ENCODE data around the gene LILRA5.

DNA sequence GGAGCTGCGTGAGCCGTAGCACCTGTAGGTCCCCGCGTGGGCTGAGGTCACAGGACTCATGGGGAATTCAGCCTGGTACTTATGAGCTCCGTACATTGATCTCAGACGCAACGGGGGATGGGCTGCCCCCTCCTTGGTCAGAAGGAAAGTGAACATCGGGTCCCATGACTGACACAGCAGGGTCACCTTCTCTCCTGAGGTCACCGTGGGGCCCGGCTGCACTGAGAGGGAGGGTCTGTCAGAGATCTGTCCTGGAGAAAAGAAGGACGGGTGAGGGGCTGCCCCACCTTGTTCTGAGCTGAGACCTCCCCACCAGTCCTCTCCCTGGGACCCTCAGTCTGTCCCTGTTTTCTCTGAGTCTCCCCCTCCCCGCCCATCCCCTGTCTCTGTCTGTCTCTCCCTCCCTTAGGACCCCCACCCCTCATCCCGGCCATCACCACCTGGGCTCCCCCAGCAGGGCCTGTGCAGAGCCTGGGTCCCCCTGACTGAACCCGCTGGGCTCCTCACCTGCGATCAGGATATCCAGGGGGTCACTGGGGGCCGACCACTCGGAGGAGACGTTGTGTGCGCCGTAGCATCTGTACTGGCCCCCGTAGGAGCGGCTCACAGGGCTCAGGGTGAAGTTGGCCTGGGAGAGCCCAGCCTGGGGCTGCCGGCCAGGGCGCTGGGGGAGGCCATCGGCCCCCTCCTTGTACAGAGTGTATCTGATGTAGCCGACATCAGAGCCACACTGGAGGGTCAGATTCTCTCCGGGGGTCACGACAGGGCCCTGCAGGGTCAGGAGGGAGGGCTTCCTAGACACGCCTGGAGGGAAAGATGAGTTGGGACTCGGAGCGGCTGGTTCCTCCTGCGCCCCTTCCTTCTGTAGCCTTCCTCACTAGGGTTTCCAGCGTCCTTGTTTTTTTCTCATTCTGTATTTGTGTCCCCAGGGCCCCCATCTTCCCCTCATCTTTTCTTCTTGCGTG is 24.2 kb upstream of the LILRA5 start:
- TF ChIP-seq NFATC4 (CRISPR knock-in tag; IDR thresholded peaks at IDR 0.05) (no peak), ZNF121 (CRISPR knock-in tag; IDR thresholded peaks at IDR 0.05) (no peak), TEAD4 (CRISPR knock-in tag; IDR thresholded peaks at IDR 0.05) (no peak), SP1 (CRISPR knock-in tag; conservative IDR thresholded peaks at IDR 0.05) (no peak), ELF4 (CRISPR knock-in tag; IDR thresholded peaks at IDR 0.05; ENCODE audit: low read depth) (no peak), ZNF423 (CRISPR knock-in tag; IDR thresholded peaks at IDR 0.05) (no peak), OVOL2 (CRISPR knock-in tag; IDR thresholded peaks at IDR 0.05; ENCODE audit: borderline replicate concordance) (no peak), CBFB (CRISPR knock-in tag; IDR thresholded peaks at IDR 0.05; ENCODE audit: low read depth) (no peak), CREB1 (CRISPR knock-in tag; IDR thresholded peaks at IDR 0.05) (no peak), HMGA2 (CRISPR knock-in tag; IDR thresholded peaks at IDR 0.05) (no peak)
- TF ChIP-seq, protein P1, sequence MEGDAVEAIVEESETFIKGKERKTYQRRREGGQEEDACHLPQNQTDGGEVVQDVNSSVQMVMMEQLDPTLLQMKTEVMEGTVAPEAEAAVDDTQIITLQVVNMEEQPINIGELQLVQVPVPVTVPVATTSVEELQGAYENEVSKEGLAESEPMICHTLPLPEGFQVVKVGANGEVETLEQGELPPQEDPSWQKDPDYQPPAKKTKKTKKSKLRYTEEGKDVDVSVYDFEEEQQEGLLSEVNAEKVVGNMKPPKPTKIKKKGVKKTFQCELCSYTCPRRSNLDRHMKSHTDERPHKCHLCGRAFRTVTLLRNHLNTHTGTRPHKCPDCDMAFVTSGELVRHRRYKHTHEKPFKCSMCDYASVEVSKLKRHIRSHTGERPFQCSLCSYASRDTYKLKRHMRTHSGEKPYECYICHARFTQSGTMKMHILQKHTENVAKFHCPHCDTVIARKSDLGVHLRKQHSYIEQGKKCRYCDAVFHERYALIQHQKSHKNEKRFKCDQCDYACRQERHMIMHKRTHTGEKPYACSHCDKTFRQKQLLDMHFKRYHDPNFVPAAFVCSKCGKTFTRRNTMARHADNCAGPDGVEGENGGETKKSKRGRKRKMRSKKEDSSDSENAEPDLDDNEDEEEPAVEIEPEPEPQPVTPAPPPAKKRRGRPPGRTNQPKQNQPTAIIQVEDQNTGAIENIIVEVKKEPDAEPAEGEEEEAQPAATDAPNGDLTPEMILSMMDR (IDR thresholded peaks at IDR 0.05): no peak
- TF ChIP-seq, protein P2, sequence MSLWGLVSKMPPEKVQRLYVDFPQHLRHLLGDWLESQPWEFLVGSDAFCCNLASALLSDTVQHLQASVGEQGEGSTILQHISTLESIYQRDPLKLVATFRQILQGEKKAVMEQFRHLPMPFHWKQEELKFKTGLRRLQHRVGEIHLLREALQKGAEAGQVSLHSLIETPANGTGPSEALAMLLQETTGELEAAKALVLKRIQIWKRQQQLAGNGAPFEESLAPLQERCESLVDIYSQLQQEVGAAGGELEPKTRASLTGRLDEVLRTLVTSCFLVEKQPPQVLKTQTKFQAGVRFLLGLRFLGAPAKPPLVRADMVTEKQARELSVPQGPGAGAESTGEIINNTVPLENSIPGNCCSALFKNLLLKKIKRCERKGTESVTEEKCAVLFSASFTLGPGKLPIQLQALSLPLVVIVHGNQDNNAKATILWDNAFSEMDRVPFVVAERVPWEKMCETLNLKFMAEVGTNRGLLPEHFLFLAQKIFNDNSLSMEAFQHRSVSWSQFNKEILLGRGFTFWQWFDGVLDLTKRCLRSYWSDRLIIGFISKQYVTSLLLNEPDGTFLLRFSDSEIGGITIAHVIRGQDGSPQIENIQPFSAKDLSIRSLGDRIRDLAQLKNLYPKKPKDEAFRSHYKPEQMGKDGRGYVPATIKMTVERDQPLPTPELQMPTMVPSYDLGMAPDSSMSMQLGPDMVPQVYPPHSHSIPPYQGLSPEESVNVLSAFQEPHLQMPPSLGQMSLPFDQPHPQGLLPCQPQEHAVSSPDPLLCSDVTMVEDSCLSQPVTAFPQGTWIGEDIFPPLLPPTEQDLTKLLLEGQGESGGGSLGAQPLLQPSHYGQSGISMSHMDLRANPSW (CRISPR knock-in tag; conservative IDR thresholded peaks at IDR 0.05; ENCODE audit: low read depth): no peak
- TF ChIP-seq, protein P3, sequence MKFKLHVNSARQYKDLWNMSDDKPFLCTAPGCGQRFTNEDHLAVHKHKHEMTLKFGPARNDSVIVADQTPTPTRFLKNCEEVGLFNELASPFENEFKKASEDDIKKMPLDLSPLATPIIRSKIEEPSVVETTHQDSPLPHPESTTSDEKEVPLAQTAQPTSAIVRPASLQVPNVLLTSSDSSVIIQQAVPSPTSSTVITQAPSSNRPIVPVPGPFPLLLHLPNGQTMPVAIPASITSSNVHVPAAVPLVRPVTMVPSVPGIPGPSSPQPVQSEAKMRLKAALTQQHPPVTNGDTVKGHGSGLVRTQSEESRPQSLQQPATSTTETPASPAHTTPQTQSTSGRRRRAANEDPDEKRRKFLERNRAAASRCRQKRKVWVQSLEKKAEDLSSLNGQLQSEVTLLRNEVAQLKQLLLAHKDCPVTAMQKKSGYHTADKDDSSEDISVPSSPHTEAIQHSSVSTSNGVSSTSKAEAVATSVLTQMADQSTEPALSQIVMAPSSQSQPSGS (CRISPR knock-in tag; IDR thresholded peaks at IDR 0.05; ENCODE audit: borderline replicate concordance, low read depth): no peak

Measured in WTC11 (cell line).